Iris pigment epithelial cell (primary cell): ENCODE data around the gene DIP2C.

ENCODE experiments used
- DNase-seq: peaks from one replicate; pipeline ENCODE4 v3.0.0-alpha.2; 2011; ENCODE audit warnings: low read depth

DIP2C gene

DNA sequence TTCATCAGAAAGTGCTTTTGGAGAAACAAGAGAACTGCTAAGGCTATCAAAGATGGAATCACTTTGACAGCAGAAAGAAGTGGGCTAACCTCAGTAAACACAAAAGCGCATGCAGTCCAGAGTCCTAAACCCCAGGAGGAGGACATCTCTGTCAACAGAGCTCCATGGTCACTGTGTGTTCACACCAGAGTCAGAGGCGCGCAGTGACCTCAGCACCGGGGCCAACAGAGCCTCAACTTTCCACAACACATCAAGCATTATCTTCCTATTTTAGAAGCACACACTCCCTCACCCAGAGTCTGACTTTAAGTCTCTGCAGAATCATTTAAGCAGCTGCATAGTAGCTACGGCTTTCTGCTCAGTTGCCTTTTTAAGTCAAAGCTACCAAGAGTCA is 195.3 kb downstream of the DIP2C start:
- no peak for DNase-seq

DNA sequence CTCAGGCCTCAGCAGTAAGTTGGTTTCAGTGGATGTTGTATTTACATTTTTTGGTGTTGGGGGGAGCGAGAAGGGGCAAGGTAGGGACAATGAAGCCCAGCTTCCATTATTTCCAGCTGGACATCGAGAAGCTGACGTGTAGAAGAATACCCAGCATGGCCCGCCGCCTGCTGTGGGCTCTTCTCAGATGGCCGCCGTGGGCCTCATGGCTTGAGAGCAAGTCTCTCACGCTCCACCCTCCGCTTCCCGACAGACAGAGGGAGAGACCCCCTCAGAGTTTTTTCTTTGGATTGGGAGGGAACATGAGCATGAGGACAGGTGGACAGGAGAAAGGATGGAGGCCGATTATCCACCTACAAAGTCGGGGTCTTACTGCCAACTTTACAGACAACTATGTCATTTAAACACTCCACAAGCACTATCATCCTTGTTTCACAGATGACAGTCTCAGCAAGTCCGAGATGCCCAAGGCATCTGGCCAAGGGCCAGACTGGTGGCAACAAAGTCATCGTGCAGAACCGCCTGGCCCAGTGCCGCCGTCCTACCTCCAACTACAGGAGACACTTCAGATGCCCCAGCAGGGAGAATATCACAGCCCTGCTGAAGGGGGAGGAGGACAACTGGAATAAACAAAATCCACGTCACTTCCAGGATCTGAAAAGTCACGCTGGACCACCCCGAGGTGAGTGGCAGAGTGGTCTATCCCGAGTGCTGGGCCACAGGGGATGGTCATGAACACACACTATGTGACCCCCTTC is 195.9 kb downstream of the DIP2C start:
- no peak for DNase-seq

- DNase-seq, result no peak
Measured at GRCh38 chr10:492836-493235, 196.6 kb downstream of the DIP2C start.

DNA sequence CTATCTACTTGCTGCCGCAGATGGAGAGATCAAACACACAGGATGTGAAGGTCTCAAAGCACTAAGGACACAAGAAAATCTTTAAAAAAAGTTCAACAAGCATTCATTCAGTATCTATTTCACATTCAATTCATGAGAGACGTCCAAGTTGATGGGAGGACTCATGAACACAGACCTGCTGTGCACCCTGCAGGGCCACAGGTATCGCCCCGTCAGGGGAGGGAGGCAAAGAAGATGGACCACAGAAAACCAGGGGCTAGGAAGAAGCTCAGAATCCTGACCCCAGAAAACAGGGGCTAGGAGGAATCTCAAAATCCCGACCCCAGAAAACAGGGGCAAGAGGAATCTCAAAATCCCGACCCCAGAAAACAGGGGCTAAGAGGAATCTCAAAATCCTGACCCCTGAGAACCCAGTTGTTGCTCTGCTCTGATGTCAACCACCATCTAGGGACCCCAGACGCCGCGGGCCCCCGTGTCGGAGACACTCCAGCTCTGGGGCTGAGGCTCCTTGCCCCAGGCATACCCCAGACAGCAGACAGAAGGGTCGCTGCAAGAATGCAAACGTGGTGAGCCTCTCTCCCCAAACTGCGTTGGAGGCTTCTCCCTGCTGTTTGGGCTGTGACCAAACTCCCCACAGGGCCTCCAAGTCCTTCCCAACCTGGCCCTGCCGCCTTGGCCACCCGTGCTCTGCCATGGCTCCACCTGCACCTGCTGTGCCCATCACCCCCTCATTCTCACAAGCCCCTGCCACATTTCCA is 197.6 kb downstream of the DIP2C start:
- no peak for DNase-seq

DNA sequence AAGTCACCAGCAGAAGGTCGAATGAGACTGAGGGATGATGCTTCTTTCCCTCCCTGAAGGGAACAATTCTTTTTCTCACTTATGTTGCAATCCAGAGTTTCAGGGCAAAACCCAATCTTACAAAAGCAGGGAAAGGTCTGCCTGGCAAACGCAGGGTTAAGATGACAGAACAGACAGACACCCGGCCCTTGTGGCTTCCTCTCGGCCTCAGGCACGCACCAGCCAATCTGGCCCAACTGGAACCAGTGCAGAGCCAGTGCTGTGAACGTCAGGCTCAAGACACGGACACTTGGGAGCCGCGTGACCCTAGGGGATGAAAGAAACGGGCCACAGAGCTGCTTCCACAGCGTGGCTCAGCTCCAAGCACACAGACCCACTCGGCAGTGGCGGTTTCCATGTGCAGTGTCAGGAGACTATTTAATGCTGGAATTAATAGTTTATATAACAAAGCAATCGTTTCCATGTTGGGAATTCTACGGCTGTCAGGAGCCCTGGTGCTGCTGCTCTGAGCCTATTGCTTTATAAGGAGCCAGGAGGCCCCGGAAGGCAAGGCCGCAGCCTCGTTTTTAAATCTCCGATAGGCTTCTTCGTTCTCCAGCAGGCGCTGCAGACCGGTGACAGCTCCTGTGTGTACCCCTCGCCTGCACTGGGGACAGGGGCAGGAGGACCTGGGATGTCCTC is 198.4 kb downstream of the DIP2C start:
- peak; percentile 56 for DNase-seq

DNA sequence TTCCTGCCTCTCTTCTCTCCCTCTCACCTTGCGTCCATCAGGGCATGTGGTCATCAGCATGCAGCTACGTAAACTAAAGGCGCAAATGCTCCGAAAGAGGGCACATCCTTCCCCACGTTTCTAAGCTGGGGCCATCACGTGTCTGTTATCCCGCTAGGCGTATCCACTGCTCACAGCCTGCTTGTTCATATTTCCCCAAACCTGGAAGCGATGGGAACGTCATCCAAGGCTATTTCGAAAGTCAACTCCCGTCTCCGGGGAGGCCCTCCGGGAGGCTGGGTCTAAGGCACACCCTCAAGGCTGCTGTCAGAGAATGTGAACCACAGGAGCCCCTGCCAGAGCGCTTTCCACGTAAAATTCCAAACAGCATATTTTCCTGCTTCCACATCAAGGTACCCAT is 199.2 kb downstream of the DIP2C start:
- no peak for DNase-seq

- no peak for DNase-seq
Measured at GRCh38 chr10:489330-489729, 200.1 kb downstream of the DIP2C start.

GRCh38 chr10:488933-489215 is 200.6 kb downstream of the DIP2C start:
- no peak for DNase-seq

- no peak for DNase-seq
Measured at GRCh38 chr10:488081-488932, 201.2 kb downstream of the DIP2C start.

DNA sequence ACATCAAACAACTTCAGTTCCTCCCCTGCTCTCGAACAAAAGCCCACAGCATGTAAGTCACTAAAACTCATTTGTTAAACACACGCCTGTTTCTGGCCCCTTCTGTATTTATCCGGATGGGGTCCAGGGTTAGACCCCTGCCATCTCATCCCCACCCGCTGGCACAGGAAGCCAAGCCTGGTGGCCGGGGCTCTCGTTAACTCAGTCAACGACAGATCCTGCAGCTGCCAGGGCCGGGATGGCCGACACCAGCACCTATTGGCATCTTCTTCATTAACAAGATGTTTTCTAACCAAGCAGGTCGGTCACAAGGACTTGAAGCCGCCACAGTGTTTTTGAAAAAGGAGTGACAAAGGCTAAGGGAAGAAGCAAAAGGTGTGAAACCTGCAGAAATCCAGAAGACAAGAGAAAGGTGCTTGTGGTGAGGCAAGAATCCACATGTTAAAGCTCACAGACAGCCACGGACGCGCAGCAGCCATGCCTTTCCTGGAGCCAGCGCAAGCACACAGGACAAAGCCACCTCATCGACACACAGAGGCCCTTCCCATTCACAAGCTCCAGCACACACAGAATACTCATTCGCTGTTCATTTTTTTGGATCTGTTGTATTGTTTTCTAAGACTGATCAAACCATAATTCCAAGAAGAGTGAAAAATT is 202.7 kb downstream of the DIP2C start:
- no peak for DNase-seq

DNA sequence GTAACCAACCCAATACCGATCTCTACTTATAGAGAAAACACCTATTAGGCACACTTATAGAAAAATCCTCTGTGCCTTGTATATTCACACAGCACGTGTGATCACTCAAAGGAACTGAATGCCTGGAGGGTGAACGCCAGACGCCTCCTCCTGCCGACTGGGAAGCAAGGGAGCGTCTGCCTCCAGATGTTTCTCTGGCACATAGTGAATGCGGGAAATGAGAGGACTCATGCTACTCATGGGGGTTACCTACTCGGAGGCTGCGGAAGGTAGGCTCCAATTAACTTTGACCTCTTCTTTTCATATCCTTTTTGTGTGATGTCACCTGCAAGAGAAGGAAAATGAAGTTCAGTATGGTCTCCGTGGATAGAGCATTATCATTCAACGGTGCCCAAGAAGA is 203.3 kb downstream of the DIP2C start:
- no peak for DNase-seq

DNA sequence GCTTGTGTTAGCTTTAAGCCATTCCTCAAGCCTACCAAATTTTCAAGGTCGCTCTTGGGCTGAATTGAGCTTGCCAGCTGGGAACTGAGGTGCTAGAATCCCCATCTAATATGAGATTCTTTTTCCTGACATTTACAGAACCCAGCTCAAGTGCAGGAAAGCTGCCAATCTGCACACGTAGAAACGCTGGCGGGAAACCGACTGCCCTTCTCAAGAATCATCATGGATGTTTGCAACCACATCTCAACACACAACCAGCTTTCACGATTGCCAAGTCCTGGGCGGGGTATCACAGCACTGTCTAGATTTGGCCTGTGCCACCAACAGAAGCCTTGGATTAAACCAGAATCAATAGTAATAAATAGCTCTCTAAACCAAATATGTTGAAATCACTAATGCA is 203.7 kb downstream of the DIP2C start:
- no peak for DNase-seq

DNA sequence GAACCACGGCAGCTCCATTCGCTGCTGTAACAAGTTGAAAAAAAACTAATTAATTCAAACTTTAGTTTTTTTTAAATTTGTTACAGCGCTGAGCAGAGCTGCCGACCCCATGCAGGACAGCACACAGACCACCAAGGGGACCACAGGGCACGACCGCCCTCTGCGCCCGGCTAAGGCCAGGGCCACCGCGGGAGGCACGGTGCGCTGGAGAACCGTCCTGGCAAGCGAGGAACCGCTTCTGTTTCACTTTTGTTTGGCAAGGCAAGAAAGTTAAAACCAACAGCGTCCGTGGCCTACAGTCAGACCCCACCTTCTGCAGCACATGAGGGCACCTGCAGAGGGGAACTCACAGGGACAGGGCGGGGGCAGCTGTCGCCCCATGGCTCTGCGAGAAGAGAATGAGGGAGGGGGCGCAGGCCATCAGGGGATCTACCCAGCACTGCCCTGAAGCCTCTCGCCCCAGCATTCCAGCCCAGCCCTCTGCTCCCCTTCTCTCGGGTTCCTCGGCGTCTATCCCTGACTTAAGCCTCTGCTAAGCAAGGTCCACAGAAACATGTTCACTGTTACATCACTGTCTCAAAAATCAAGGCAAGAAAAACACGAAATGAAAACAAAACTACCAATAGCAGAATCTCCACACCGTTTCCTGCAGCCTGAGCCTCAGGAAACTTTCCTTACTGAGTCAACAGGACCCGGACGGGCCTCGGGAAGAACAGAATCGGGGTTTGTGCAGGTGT is 204.4 kb downstream of the DIP2C start:
- peak; percentile 65 for DNase-seq

DNA sequence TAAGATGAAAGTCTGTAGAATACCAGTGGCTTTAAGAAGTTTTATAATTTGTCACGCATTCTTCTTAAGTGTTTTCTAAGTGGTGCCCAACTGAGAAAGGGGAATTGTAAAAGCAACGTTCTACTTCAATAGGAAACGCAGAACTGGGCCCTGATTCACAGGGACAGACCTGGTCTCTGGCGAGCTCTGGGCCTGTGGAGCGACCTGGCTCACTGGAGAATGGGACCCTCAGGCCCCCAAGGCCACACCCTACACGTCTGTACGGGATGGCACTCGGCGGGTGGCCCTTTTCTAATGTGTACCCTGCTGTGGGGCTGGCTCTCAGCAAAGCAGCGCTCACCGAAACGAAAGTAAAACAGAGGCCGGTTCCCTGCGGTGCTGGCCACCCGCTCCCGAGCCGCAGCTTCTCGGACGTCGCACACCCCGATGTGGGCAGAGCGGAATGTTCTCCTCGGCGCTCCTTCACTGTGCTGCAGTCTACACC is 205.0 kb downstream of the DIP2C start:
- peak; percentile 72 for DNase-seq

GRCh38 chr10:483261-483660 is 206.2 kb downstream of the DIP2C start:
- DNase-seq, result no peak

DNA sequence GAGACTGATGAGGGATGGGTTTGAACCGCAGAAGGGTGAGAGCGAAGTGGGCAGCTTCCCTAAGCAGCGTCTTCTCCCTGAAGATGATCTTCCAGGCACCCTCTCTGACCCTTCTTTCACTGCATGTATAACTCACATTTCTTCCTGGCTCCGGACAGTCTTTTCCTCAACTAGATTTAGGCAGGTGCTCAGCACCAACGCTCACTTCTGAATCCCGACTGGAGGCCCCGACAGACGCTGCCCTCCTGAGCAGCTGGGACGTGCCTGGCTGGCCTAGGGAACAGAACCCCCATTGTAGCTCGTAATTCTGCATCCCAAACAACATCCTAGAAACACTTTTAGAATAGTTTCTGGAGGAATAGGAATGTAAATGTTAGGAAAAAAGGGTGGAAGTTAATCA is 206.6 kb downstream of the DIP2C start:
- no peak for DNase-seq

DNA sequence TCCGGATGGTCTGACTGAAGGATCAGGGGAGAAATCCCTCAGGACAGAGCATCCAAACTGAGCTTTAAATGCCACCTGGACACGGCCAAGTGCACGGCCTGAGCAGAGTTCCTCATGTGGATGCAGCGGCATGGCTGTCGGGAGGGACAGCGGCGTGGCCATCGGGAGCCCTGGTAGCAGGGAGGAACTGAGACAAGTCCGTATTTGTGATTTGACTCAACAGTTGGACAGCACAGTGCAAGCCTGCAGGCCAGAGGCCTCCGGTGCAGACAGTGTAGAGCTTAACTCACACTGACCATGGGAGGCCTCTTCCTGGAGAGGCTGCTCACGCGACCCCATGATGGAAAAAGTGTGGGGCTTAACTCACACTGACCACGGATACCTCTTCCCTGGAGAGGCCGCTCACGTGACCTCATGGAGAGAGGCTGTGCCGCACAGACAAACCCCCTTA is 207.4 kb downstream of the DIP2C start:
- DNase-seq, result no peak

GRCh38 chr10:481628-482027 is 207.8 kb downstream of the DIP2C start:
- DNase-seq, result no peak

- DNase-seq, result peak; percentile 63
Measured at GRCh38 chr10:480928-481552, 208.4 kb downstream of the DIP2C start.

DNA sequence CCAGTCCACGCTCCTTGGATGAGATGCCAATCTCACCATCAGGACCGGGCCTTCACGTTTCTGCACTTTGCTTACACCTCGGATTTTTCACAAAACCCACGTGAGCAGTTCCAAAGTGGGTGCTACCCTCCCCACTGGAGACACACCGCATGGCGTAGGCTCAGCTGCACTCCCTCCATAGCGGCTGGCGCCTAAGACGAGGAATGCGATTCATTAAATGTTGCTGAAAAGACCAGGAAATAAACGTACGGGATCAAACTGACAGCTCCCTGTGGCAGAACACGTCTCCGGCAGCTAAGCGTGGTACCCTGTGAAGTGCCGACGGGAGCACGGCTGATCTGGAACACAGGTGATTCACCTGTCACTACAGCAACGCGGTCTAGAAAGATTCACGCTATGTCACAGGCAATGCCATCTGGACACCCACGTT is 209.0 kb downstream of the DIP2C start:
- no peak for DNase-seq
